ENCODE results near the gene SLC35F3.

SLC35F3 gene

GRCh38 chr1:234047123-234047522 is 142.6 kb downstream of the SLC35F3 start:
- no peak overlapping the region for H3K4me3 ChIP-seq (ENCODE audit: control insufficient read depth in 1 of 7, extremely low read depth in 1 of 7, insufficient read depth in 4 of 7, low read depth in 2 of 7, low read length in 6 of 7)
- POLR2A ChIA-PET: no interaction called here
- H3K4me1 ChIP-seq (ENCODE audit: control extremely low read depth in 1 of 4, control insufficient read depth in 4 of 4, insufficient read depth in 4 of 4, low read length in 3 of 4): no peaks in the 10 kb centered on the region
- no peaks in the 10 kb centered on the region for H3K36me3 ChIP-seq (ENCODE audit: control insufficient read depth in 4 of 4, insufficient read depth in 4 of 4, low read length in 3 of 4)
- CTCF ChIA-PET: no interaction called here
- no peak for DNase-seq
- H3K27me3 ChIP-seq (replicated peaks in 2 of 5; ENCODE audit: control insufficient read depth in 4 of 5, insufficient read depth in 5 of 5, low read length in 4 of 5): peaks cover 0 to 3% (median 0%) of the 10 kb centered on the region in 5 experiments
- peaks cover 0 to 11% (median 5%) of the 10 kb centered on the region in 5 experiments for H3K9me3 ChIP-seq (ENCODE audit: control extremely low read depth in 1 of 5, control insufficient read depth in 4 of 5, insufficient read depth in 2 of 5, low read depth in 1 of 5, low read length in 4 of 5)
- H3K27ac ChIP-seq (ENCODE audit: insufficient read depth in 1 of 2, low read depth in 1 of 2, low read length in 2 of 2, poor library complexity in 1 of 2, severe bottlenecking in 2 of 2): no peak overlapping the region

GRCh38 chr1:234062166-234062565 is 157.7 kb downstream of the SLC35F3 start:
- ChIA-PET CTCF (interaction anchor here (1.0 kb wide), 1 partner anchor 667 kb away, joined by 3 read pairs; no protein-coding TSS in a partner anchor), POLR2A (no interaction called here)

DNA sequence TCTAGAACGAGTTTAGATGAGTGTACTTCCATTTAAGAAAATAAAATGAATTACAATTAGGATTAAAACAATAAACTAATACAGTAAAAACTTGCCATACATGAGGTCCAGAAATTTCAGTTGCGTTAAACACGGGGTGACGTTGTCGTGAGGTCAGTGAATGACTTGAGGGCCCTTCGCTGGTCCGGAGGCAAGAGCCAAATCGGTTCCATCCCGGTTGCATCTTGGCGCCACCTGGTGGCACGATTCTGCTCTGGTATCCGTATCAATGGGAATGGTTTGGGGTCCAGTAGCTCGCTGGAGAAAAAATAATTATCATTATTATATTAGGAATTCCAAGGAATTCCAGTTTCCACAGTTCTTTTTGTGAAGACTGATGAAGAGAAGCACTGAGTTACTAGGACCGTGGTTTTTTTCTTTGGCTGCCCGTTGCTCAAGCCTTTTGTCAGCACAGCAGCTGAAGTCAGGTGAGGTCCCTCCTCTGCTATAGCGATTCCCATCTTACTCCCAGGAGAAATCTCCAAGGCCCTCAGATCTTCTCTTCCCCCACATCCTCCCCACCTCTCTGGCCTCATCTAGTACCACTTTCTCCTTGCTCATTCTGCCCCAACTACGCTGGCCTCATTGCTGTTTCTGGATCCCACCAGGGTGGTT is 161.4 kb downstream of the SLC35F3 start:
- peaks cover 0 to 8% (median 0%) of the 10 kb centered on the region in 5 experiments for H3K9me3 ChIP-seq (ENCODE audit: control extremely low read depth in 1 of 5, control insufficient read depth in 4 of 5, insufficient read depth in 2 of 5, low read depth in 1 of 5, low read length in 4 of 5)
- no peak overlapping the region for H3K4me3 ChIP-seq (ENCODE audit: control insufficient read depth in 1 of 7, extremely low read depth in 1 of 7, insufficient read depth in 4 of 7, low read depth in 2 of 7, low read length in 6 of 7)
- H3K27me3 ChIP-seq (replicated peaks in 2 of 5; ENCODE audit: control insufficient read depth in 4 of 5, insufficient read depth in 5 of 5, low read length in 4 of 5): peaks cover 0 to 6% (median 0%) of the 10 kb centered on the region in 5 experiments
- DNase-seq: peak; percentile 47 to 60 (median 49)
- no peak overlapping the region for H3K27ac ChIP-seq (ENCODE audit: insufficient read depth in 1 of 2, low read depth in 1 of 2, low read length in 2 of 2, poor library complexity in 1 of 2, severe bottlenecking in 2 of 2)
- no peaks in the 10 kb centered on the region for H3K4me1 ChIP-seq (ENCODE audit: control extremely low read depth in 1 of 4, control insufficient read depth in 4 of 4, insufficient read depth in 4 of 4, low read length in 3 of 4)
- WGBS (ENCODE audit: insufficient coverage): 27% methylated on average over 8 of the region's 17 CpGs
- H3K36me3 ChIP-seq (ENCODE audit: control insufficient read depth in 4 of 4, insufficient read depth in 4 of 4, low read length in 3 of 4): no peaks in the 10 kb centered on the region
- ChIA-PET POLR2A (interaction anchor here (0.6 kb wide), 1 partner anchor 59 kb away, joined by 3 read pairs; no protein-coding TSS in a partner anchor), CTCF (interaction anchor here (0.5 to 1.8 kb wide), 9 partner anchors 9 to 762 kb away, joined by 3 to 6 read pairs (median 4); no protein-coding TSS in a partner anchor)

More at GRCh38 chr1:234062166-234062565, 157.7 kb downstream of the SLC35F3 start:
- Histone ChIP-seq H3K4me1 (ENCODE audit: control extremely low read depth in 1 of 4, control insufficient read depth in 4 of 4, insufficient read depth in 4 of 4, low read length in 3 of 4) (no peaks in the 10 kb centered on the region), H3K27ac (ENCODE audit: insufficient read depth in 1 of 2, low read depth in 1 of 2, low read length in 2 of 2, poor library complexity in 1 of 2, severe bottlenecking in 2 of 2) (no peak overlapping the region), H3K27me3 (replicated peaks in 2 of 5; ENCODE audit: control insufficient read depth in 4 of 5, insufficient read depth in 5 of 5, low read length in 4 of 5) (peaks cover 0 to 2% (median 0%) of the 10 kb centered on the region in 5 experiments), H3K4me3 (ENCODE audit: control insufficient read depth in 1 of 7, extremely low read depth in 1 of 7, insufficient read depth in 4 of 7, low read depth in 2 of 7, low read length in 6 of 7) (no peak overlapping the region), H3K36me3 (ENCODE audit: control insufficient read depth in 4 of 4, insufficient read depth in 4 of 4, low read length in 3 of 4) (no peaks in the 10 kb centered on the region), H3K9me3 (ENCODE audit: control extremely low read depth in 1 of 5, control insufficient read depth in 4 of 5, insufficient read depth in 2 of 5, low read depth in 1 of 5, low read length in 4 of 5) (peaks cover 0 to 8% (median 0%) of the 10 kb centered on the region in 5 experiments)
- WGBS (ENCODE audit: insufficient coverage): 100% methylated on average over 1 of the region's 3 CpGs
- no peak for DNase-seq

DNA sequence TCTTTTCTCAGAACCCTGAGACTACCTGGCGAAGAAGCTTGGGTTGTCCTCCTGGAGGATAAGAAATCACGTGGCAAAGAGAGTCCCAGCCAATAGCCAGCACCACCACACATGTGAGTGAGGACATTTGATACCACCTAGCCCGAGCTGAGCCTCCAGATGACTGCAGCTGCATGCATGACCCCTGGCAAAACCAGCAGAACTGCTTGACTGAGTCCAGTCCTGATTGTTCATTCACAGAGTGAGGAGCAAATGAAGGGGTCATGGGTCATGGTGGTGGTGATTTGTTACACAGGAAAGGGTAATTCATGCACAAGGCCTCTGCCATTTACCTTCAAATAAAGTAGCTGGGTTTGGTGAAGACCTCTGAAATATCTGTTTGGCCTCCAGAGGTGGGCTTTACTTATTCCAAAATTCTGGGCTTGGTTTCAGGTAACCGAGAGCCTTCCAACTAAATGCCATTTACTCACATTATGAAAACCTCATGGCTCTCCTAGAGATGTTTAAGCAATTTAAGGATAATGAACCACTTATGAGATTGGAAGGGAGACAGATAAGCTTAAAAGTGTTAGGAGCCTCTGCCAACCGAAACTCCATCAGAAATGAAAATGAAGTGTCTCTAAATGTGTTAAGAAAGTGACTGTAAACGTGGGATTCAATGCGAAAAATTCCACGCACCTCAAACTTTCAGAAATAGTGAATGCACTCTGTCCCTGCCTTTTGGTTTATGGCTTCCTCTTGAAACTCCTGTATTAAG is 163.3 kb downstream of the SLC35F3 start:
- Histone ChIP-seq H3K9me3 (ENCODE audit: control extremely low read depth in 1 of 5, control insufficient read depth in 4 of 5, insufficient read depth in 2 of 5, low read depth in 1 of 5, low read length in 4 of 5) (no peaks in the 10 kb centered on the region), H3K27me3 (replicated peaks in 2 of 5; ENCODE audit: control insufficient read depth in 4 of 5, insufficient read depth in 5 of 5, low read length in 4 of 5) (peaks cover 0 to 6% (median 0%) of the 10 kb centered on the region in 5 experiments), H3K4me1 (ENCODE audit: control extremely low read depth in 1 of 4, control insufficient read depth in 4 of 4, insufficient read depth in 4 of 4, low read length in 3 of 4) (no peaks in the 10 kb centered on the region), H3K36me3 (ENCODE audit: control insufficient read depth in 4 of 4, insufficient read depth in 4 of 4, low read length in 3 of 4) (no peaks in the 10 kb centered on the region), H3K27ac (ENCODE audit: insufficient read depth in 1 of 2, low read depth in 1 of 2, low read length in 2 of 2, poor library complexity in 1 of 2, severe bottlenecking in 2 of 2) (no peak overlapping the region), H3K4me3 (ENCODE audit: control insufficient read depth in 1 of 7, extremely low read depth in 1 of 7, insufficient read depth in 4 of 7, low read depth in 2 of 7, low read length in 6 of 7) (no peak overlapping the region)
- ChIA-PET CTCF (interaction anchor here (0.5 to 1.8 kb wide), 7 partner anchors 31 to 766 kb away, joined by 3 to 5 read pairs (median 3); no protein-coding TSS in a partner anchor), POLR2A (no interaction called here)
- 96% methylated on average over 6 of the region's 8 CpGs for WGBS (ENCODE audit: insufficient coverage)
- no peak for DNase-seq

GRCh38 chr1:234069760-234070159 is 165.3 kb downstream of the SLC35F3 start:
- CTCF ChIA-PET: interaction anchor here (0.7 kb wide), 1 partner anchor 700 kb away, joined by 3 read pairs; no protein-coding TSS in a partner anchor
- DNase-seq: no peak
- 100% methylated on average over 2 of the region's 3 CpGs for WGBS (ENCODE audit: insufficient coverage)
- no peak overlapping the region for H3K4me3 ChIP-seq (ENCODE audit: control insufficient read depth in 1 of 7, extremely low read depth in 1 of 7, insufficient read depth in 4 of 7, low read depth in 2 of 7, low read length in 6 of 7)
- no peaks in the 10 kb centered on the region for H3K9me3 ChIP-seq (ENCODE audit: control extremely low read depth in 1 of 5, control insufficient read depth in 4 of 5, insufficient read depth in 2 of 5, low read depth in 1 of 5, low read length in 4 of 5)
- H3K4me1 ChIP-seq (ENCODE audit: control extremely low read depth in 1 of 4, control insufficient read depth in 4 of 4, insufficient read depth in 4 of 4, low read length in 3 of 4): no peaks in the 10 kb centered on the region
- POLR2A ChIA-PET: no interaction called here
- H3K27me3 ChIP-seq (replicated peaks in 2 of 5; ENCODE audit: control insufficient read depth in 4 of 5, insufficient read depth in 5 of 5, low read length in 4 of 5): peaks cover 0 to 6% (median 0%) of the 10 kb centered on the region in 5 experiments
- no peaks in the 10 kb centered on the region for H3K36me3 ChIP-seq (ENCODE audit: control insufficient read depth in 4 of 4, insufficient read depth in 4 of 4, low read length in 3 of 4)
- H3K27ac ChIP-seq (ENCODE audit: insufficient read depth in 1 of 2, low read depth in 1 of 2, low read length in 2 of 2, poor library complexity in 1 of 2, severe bottlenecking in 2 of 2): no peak overlapping the region

- peaks cover 0 to 2% (median 0%) of the 10 kb centered on the region in 5 experiments for H3K27me3 ChIP-seq (replicated peaks in 2 of 5; ENCODE audit: control insufficient read depth in 4 of 5, insufficient read depth in 5 of 5, low read length in 4 of 5)
Observed at GRCh38 chr1:234072793-234073192, 168.3 kb downstream of the SLC35F3 start.

GRCh38 chr1:234078143-234078542 is 173.7 kb downstream of the SLC35F3 start:
- no peak for DNase-seq
- WGBS (ENCODE audit: insufficient coverage): 88% methylated on average over 1 of the region's 1 CpG
- no peaks in the 10 kb centered on the region for H3K36me3 ChIP-seq (ENCODE audit: control insufficient read depth in 4 of 4, insufficient read depth in 4 of 4, low read length in 3 of 4)
- no peaks in the 10 kb centered on the region for H3K27me3 ChIP-seq (replicated peaks in 2 of 5; ENCODE audit: control insufficient read depth in 4 of 5, insufficient read depth in 5 of 5, low read length in 4 of 5)
- H3K4me3 ChIP-seq (ENCODE audit: control insufficient read depth in 1 of 7, extremely low read depth in 1 of 7, insufficient read depth in 4 of 7, low read depth in 2 of 7, low read length in 6 of 7): no peak overlapping the region
- POLR2A ChIA-PET: no interaction called here
- H3K27ac ChIP-seq (ENCODE audit: insufficient read depth in 1 of 2, low read depth in 1 of 2, low read length in 2 of 2, poor library complexity in 1 of 2, severe bottlenecking in 2 of 2): no peak overlapping the region
- CTCF ChIA-PET: no interaction called here
- no peaks in the 10 kb centered on the region for H3K4me1 ChIP-seq (ENCODE audit: control extremely low read depth in 1 of 4, control insufficient read depth in 4 of 4, insufficient read depth in 4 of 4, low read length in 3 of 4)
- no peaks in the 10 kb centered on the region for H3K9me3 ChIP-seq (ENCODE audit: control extremely low read depth in 1 of 5, control insufficient read depth in 4 of 5, insufficient read depth in 2 of 5, low read depth in 1 of 5, low read length in 4 of 5)

More at GRCh38 chr1:234072793-234073192, 168.3 kb downstream of the SLC35F3 start:
- H3K27ac ChIP-seq (ENCODE audit: insufficient read depth in 1 of 2, low read depth in 1 of 2, low read length in 2 of 2, poor library complexity in 1 of 2, severe bottlenecking in 2 of 2): no peak overlapping the region
- ChIA-PET CTCF (no interaction called here), POLR2A (no interaction called here)
- 90% methylated on average over 3 of the region's 3 CpGs for WGBS (ENCODE audit: insufficient coverage)
- H3K9me3 ChIP-seq (ENCODE audit: control extremely low read depth in 1 of 5, control insufficient read depth in 4 of 5, insufficient read depth in 2 of 5, low read depth in 1 of 5, low read length in 4 of 5): no peaks in the 10 kb centered on the region
- no peak for DNase-seq
- H3K4me1 ChIP-seq (ENCODE audit: control extremely low read depth in 1 of 4, control insufficient read depth in 4 of 4, insufficient read depth in 4 of 4, low read length in 3 of 4): no peaks in the 10 kb centered on the region
- no peaks in the 10 kb centered on the region for H3K36me3 ChIP-seq (ENCODE audit: control insufficient read depth in 4 of 4, insufficient read depth in 4 of 4, low read length in 3 of 4)
- H3K4me3 ChIP-seq (ENCODE audit: control insufficient read depth in 1 of 7, extremely low read depth in 1 of 7, insufficient read depth in 4 of 7, low read depth in 2 of 7, low read length in 6 of 7): no peak overlapping the region

All from common myeloid progenitor, CD34-positive (primary cell).